Fibroblast of peridontal ligament (primary cell): ENCODE measurements around the gene RPL27.

Experiments used
- DNase-seq: peaks from one replicate; pipeline ENCODE4 v3.0.0-alpha.2; 2010; ENCODE audit errors: extremely low read depth

The RPL27 gene

DNA sequence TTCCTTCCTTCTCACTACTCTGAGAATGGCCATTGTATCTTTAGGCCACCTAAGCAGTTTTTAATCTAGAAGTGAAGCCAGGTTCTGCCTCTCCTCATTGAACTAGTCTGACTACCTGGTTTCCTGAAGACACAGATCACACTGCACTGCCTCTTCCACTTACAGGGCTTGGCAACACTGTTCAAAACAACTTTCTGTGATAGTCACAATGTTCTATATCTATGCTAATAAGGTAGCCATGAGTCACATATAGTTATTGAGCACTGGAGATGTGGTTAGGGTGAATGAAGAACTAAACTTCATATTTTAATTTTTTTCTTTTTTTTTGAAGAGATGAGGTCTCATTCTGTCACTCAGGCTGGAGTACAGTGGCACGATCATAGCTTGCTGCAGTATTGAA, 53.8 kb downstream of the RPL27 start:
- no peak for DNase-seq
